T-helper 1 cell (primary cell): ENCODE measurements around the gene PVR.
A peak's percentile ranks its signal among the peaks of the same experiment; 100 is the strongest.
"Not testable (repeated sequence)": the region's sequence is repeated elsewhere in the genome, so short reads cannot be mapped to it uniquely, and the experiment has no call there.

Source experiments
- DNase-seq, 5 donors: peaks; one replicate each; pipeline ENCODE4 v3.0.0-alpha.2; 2012 to 2020

The PVR gene

DNA sequence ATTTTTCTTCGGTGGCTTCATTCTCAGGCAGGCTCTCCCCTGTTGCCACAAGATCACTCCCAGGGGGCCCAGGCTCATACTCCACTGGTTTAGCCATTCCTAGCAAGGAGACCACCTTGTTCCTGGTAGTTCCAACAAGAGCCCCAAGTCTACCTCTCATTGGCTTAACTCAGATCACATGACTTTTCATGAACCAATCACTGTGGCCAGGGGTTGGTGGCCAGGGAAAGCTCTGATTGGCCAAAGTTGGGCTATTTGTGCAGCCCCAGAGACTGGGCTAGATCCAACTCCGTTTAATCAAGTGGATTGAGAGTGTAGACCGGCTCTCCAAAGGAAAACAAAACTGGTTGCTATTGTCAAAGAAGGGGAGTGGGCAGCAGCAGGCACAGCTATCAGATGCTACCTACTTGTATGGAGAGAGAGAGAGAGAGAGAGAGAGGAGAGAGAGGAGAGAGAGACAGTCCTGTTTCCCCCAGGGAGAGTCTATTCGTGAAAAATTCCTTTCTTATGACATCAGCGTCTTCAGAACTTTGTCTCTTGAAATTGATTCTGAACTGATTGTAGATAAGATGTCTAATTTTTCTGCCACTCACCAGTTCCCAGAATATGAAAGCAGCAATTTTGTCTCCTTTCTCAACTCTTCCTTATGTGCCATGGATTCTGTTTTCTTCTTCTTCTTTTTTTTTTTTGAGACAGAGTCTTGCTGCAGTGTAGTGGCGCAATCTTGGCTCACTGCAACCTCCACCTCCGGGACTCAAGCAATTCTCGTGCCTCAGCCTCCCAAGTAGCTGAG is 33.5 kb downstream of the PVR start:
- no peak for DNase-seq

GRCh38 chr19:44680536-44680935 is 36.8 kb downstream of the PVR start:
- DNase-seq = no peak

DNA sequence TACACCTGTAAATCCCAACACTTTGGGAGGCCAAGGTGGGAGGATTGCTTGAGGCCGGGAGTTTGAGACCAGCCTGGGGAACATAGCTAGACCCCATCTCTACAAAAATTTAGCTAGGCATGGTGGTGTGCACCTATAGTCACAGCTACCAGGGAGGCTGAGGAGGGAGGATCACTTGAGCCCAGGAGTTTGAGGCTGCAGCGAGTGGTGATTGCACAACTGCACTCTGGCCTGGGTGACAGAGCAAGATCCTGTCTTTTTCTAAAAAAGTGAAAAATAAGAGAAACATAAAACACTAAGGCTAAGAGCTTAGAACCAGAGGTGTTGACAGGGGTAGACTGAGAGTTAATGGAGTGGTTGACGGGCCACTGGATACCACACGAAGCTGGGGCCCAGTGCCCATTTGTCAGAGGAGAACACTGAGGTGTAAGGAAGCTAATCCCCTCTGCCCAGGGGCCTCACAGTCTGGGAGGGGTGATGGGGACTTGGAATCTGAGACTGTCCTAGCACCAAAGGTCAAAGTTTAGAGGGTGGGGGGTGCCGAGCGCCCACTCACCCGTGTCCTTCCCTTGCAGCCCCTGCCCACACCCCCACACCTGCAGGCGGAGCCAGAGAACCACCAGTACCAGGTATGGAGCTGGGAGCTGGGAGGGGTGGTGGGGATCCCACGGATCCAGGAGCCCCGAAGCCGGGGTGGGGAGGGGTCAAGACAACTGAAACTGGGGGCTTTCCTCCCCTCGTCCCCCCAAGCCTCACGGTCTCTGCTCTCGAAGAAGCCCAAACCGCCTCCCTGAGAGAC is 38.5 kb downstream of the PVR start:
- DNase-seq = no peak

GRCh38 chr19:44682807-44683206 is 39.1 kb downstream of the PVR start:
- no peak for DNase-seq

DNA sequence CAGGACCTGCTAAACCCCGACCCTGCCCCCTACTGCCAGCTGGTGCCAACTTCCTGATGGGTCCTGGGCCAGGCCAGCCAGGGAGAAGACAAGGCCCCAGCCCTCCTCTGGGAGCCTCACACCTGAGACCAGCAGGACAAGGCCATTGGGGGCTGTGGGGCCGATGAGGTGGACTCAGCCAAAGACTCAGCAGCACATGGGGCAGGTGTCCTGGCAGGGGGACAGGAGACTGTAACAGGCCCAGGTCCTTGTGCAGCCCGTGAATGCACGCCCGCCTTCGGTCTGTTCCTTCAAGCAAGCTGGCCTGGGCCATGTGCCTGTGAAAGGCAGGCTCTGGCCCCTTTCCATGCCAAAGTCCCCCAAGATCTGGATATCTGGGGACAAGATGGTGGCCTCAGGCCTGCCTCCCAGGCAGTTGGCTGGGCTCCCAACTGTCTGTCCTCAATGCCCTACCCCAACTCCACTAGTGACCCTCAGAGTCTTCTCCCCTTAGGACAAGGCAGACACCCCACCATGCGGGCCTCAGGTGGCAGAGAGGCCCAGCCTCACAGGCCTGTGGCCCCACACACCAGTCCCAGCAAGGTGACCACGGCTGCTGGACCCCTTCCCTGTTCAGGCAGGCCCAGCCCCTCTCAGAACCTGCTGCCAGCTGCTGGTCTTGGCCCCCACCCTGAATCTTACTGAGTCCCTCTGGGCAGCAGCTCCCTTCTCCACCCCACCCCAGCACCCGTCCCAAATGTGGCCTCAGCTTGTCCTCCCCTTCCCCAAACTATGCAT is 39.9 kb downstream of the PVR start:
- no peak for DNase-seq

DNA sequence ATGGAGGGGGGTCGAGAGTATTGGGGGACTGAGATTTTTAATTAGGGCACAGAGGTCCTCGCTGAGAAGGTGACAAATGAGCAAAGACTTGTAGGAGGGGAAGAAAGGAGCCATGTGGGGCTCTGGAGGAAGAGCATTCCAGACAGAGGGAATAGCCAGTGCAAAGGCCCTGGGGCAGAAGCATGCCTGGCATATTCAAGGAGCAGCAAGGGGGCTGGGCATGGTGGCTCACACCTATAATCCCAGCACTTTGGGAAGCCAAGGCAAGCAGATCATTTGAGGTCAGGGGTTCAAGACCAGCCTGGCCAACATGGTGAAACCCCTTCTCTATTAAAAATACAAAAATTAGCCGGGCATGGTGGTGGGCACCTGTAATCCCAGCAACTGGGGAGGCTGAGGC is 40.7 kb downstream of the PVR start:
- DNase-seq = not testable (repeated sequence)

- no peak for DNase-seq
These were observed 41.5 kb downstream of the PVR start for GRCh38 chr19:44684892-44685863.

DNA sequence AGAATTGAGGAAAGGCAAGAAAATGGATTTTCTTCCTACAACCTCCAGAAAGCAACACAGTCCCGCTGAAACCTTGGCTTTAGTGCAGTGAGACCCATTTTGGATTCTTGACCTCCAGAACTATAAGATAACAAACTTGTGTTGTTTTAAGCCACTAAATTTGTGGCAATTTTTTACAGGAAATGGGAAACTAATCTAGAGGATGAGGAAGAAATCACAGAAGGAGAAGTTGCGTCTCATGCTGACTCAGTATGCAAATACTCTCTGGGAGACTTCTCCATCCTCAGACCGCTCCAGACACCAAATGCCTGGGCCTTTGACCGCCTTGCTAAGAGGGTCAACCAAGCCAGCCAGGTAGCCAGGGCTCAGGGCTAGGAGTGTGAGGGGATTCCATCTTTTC is 42.2 kb downstream of the PVR start:
- no peak for DNase-seq

- no peak for DNase-seq
These were observed 43.2 kb downstream of the PVR start for GRCh38 chr19:44686896-44687295.

GRCh38 chr19:44687888-44688287 is 44.2 kb downstream of the PVR start:
- no peak for DNase-seq

DNA sequence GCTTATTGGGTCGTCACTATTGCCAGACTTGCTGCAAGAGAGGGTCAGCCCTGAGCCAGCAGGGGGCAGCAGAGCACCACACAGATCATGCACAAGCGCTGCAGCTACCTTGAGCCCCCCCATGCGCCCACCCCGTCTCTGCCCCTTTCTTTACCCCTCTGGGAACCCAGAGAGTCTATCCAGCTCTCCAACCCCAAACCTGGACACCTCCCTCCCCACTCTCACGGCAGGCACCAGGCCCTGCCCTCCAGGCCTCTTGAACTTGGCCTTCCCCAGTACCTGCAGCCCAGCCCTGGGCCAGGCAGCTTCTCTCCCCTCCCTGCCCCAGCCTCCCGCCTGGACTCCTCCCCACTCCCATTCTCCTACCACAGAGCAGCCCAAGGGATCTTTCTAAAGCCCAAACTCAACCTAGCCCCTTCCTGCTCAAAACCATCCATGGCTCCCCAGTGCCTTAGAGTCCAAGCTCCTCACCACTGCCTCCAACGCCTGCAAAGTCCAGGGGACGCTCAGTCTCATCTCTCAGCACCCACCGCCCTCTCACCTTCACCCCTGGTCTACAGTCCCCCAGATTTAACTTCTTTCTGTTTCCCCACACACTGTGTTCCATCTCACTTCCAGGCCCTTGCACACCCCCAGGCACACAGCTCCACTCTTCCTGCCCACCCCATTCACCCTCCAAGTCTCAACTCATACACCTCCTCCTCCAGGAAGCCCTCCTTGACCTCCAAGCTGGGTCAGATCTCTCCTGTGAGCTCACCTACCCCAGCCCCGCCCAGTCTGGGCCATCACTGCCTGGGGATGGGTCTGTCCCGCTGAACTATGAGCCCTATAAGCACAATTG is 45.8 kb downstream of the PVR start:
- DNase-seq = peak; percentile 44 to 74 (median 63)

DNA sequence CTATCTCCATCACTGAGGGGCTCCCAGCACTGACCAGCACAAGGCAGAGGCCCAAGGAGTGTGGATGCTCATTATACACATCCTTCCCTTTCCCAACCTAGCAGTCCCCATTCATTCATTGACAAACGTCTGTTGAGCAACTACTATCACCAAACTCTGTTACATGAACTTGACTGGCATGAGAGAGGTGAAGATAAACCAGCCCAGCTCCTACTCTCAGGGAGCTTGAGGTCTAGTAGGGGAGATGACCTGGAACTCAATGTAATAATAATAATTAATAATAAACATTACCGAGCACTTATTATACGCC is 46.4 kb downstream of the PVR start:
- no peak for DNase-seq

- no peak for DNase-seq
These were observed 48.6 kb downstream of the PVR start for GRCh38 chr19:44692379-44692721.

DNA sequence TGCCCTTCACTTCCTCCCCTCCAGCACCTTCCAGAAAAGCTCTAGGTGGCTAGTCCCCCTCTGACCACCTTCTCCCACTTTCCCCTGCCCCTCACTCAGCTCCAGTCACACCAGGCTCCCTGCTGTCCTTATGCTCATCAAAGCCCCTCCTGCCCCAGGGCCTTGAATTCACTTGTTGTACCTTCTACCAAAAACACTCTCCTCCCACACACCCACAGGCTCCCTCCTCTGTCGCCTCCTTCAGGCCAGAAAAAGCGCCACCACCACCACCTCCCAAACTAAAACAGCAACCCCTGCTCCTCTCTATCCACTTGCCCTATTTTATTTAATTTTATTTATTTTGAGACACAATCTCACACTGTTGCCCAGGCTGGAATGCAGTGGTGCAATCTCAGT is 50.5 kb downstream of the PVR start:
- DNase-seq = peak in 1 of 5 donors; percentile 30

DNA sequence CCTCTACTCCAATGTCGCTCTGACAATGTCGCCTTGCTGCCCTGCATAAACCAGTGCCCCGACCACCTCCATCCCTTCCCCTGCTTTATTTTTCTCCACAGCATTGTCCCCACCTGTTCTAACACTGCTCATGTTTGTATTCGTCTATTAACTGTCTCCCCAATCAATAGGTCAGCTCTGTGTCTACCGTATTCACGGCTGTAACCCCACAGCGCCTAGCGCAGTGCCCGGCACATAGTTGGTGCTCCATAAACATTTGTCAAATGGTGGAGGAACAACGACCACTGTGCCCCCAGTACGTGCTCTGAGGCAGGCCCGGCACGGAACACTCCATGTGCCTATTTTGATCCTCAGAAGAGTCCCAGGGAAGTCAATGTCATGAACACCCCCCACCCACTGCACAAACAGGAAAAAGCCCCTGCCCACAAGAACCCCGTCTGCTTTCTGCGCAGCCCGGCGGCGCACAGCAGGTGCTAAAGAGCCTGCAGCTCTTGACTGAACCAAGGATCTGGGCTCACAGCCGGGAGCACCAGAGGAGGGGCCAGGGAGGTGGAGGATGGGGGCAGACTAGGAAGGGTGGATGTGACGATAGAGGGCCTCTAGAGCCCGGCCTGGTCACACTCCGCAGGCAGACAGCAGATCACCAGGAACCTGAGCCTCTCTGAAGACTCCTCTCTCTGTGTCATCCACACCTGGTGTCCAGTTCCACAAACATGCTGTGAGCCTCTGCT is 53.4 kb downstream of the PVR start:
- DNase-seq = no peak

DNA sequence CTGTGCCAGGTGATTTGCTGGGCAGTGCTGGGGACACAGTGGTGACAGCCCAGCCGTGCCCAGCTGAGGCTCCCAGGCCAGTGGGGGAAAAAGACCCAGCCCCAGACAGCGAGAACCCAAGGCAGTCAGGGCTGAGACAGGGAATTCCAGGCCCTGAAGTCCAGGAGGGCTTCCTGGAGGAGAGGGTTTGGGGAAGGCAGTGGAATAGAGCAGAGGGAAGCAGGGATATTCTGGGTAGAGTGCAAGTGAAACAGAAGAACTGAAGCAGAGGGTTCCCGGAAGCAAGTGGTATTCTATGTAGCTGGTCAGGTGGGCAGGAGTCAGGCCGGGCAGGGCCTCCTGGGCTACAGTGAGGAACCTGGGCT is 53.9 kb downstream of the PVR start:
- DNase-seq = no peak

DNA sequence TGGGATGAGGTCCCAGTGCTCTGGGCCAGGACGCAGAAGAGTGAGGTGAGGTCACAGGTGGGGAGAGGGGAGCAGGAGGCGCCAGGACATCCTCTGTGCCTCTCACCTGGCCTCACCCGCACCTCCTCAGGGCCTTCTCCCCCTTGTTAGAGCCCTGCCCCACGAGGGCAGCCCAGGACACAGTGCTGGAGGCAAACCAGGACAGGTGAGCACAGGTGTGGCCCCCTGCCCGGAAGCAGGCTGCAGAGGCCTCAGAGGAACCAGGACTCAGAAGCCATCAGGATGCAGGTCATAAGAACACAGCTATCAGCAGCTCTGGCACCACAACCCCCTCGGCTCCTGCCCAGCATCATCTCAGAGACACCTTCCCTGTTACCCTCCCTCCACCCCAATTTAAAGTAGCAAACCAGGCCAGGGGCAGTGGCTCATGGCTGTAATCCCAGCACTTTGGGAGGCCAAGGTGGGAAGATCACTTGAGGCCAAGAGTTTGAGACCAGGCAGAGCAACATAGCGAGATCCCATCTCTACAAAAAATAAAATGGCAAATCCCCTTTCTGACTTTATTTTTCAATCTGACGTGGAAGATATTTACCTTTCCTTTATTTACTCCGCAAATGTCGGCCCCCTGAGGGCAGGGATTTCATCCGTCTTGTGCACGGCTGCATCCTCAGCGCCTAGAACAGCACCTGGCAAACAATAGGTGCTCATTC is 54.9 kb downstream of the PVR start, which contains the start of gene CEACAM16:
Gene CEACAM16, plus strand, starts transcription at position 660 of the 710 bp plus-strand sequence. CDS start 2,306 bp downstream, outside the sequence.
- no peak for DNase-seq

DNA sequence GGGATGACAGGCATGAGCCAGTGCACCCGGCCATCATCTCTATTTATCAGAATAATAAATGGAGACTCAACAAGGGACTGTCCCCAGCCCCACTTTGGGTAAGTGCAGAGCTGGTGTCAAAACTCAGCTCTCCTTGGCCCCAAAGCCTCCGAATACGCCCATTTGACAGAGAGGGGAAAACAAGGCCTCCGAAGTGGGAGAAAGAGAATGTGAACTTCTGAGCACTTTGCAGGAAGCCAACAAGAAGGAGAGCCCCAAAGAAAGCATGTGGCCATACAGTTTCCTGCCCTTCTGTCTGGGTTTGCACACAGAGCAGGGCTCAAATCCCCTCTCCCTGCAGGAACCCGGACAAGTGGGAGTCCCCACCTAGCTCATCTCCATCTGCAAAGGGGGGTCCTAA is 56.8 kb downstream of the PVR start:
- DNase-seq = no peak

GRCh38 chr19:44701228-44701627 is 57.5 kb downstream of the PVR start:
- DNase-seq = no peak

DNA sequence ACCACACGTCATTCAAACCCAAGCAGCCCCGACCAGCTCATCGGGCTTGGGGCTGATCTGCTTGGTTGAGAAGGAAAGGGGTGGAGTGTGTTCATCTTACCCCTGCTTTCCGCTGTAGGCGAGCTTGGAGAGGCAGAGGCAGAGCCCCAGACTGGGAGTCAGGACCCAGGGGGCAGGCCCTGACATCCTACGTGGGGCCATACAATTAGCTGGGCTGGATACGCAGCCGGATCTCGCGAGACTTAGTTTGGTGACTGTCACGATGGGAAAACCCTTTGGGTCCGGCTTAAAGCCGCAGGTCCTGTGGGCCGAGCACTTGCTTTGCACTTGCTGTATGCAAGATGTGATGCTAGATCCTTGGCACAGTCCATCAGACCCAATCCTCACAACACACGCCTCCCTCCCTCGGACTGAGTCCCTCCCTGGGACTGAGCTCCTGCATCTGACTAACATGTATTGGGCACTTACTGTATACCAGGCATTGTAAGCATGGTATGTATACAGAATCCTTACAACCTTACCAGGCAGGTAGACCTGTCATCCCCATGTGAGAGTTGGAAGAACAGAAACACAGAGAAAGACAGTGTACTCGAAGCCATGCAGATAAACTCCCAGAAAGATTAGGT is 59.0 kb downstream of the PVR start:
- no peak for DNase-seq
